ENCODE results near the gene KCNH5.

Gene KCNH5

GRCh38 chr14:62776300-62776699 lies 269.0 kb downstream of the KCNH5 start:
- TF ChIP-seq SIN3A (IDR thresholded peaks at IDR 0.05; ENCODE audit: borderline replicate concordance, insufficient read depth, low read length): no peak
- TF ChIP-seq TAF1 (IDR thresholded peaks at IDR 0.05; ENCODE audit: borderline replicate concordance, insufficient read depth, low read length): no peak
- no peak for TF ChIP-seq REST (IDR thresholded peaks at IDR 0.05; ENCODE audit: insufficient read depth in 1 of 2, low read depth in 2 of 2, low read length in 2 of 2)
- TF ChIP-seq FOXP2 (optimal IDR thresholded peaks at IDR 0.05; ENCODE audit: borderline replicate concordance, extremely low read depth, extremely low read length, insufficient read depth): no peak
- no peak for TF ChIP-seq POLR2AphosphoS5 (IDR thresholded peaks at IDR 0.05; ENCODE audit: low read depth, low read length)

GRCh38 chr14:62768753-62769152 lies 276.5 kb downstream of the KCNH5 start:
- no peak for TF ChIP-seq FOXP2 (optimal IDR thresholded peaks at IDR 0.05; ENCODE audit: borderline replicate concordance, extremely low read depth, extremely low read length, insufficient read depth)
- no peak for TF ChIP-seq TAF1 (IDR thresholded peaks at IDR 0.05; ENCODE audit: borderline replicate concordance, insufficient read depth, low read length)
- TF ChIP-seq REST (IDR thresholded peaks at IDR 0.05; ENCODE audit: insufficient read depth in 1 of 2, low read depth in 2 of 2, low read length in 2 of 2): no peak
- no peak for TF ChIP-seq POLR2AphosphoS5 (IDR thresholded peaks at IDR 0.05; ENCODE audit: low read depth, low read length)
- TF ChIP-seq SIN3A (IDR thresholded peaks at IDR 0.05; ENCODE audit: borderline replicate concordance, insufficient read depth, low read length): no peak

GRCh38 chr14:62763951-62764350 lies 281.3 kb downstream of the KCNH5 start:
- no peak for TF ChIP-seq SIN3A (IDR thresholded peaks at IDR 0.05; ENCODE audit: borderline replicate concordance, insufficient read depth, low read length)
- TF ChIP-seq POLR2AphosphoS5 (IDR thresholded peaks at IDR 0.05; ENCODE audit: low read depth, low read length): no peak
- TF ChIP-seq REST (IDR thresholded peaks at IDR 0.05; ENCODE audit: insufficient read depth in 1 of 2, low read depth in 2 of 2, low read length in 2 of 2): no peak
- no peak for TF ChIP-seq TAF1 (IDR thresholded peaks at IDR 0.05; ENCODE audit: borderline replicate concordance, insufficient read depth, low read length)
- no peak for TF ChIP-seq FOXP2 (optimal IDR thresholded peaks at IDR 0.05; ENCODE audit: borderline replicate concordance, extremely low read depth, extremely low read length, insufficient read depth)

- TF ChIP-seq FOXP2 (optimal IDR thresholded peaks at IDR 0.05; ENCODE audit: borderline replicate concordance, extremely low read depth, extremely low read length, insufficient read depth) (no peak), POLR2AphosphoS5 (IDR thresholded peaks at IDR 0.05; ENCODE audit: low read depth, low read length) (no peak), TAF1 (IDR thresholded peaks at IDR 0.05; ENCODE audit: borderline replicate concordance, insufficient read depth, low read length) (no peak), REST (IDR thresholded peaks at IDR 0.05; ENCODE audit: insufficient read depth in 1 of 2, low read depth in 2 of 2, low read length in 2 of 2) (no peak), SIN3A (IDR thresholded peaks at IDR 0.05; ENCODE audit: borderline replicate concordance, insufficient read depth, low read length) (no peak)
These were observed 285.5 kb downstream of the KCNH5 start for GRCh38 chr14:62759796-62760195.

- TF ChIP-seq REST (IDR thresholded peaks at IDR 0.05; ENCODE audit: insufficient read depth in 1 of 2, low read depth in 2 of 2, low read length in 2 of 2): no peak
- no peak for TF ChIP-seq FOXP2 (optimal IDR thresholded peaks at IDR 0.05; ENCODE audit: borderline replicate concordance, extremely low read depth, extremely low read length, insufficient read depth)
- no peak for TF ChIP-seq TAF1 (IDR thresholded peaks at IDR 0.05; ENCODE audit: borderline replicate concordance, insufficient read depth, low read length)
- TF ChIP-seq SIN3A (IDR thresholded peaks at IDR 0.05; ENCODE audit: borderline replicate concordance, insufficient read depth, low read length): no peak
- TF ChIP-seq POLR2AphosphoS5 (IDR thresholded peaks at IDR 0.05; ENCODE audit: low read depth, low read length): no peak
These were observed 299.8 kb downstream of the KCNH5 start for GRCh38 chr14:62745496-62745895.
